GM19328 (cell line): Measurements from ENCODE around the gene NTHL1.

ENCODE experiments used
- ATAC-seq: cut with Tn5 transposase; IDR thresholded peaks from one replicate; pipeline ENCODE4 v1.9.1; 2021; ENCODE audit warnings: mild to moderate bottlenecking, moderate library complexity; ENCODE audit not compliant: unreplicated experiment

NTHL1 gene

GRCh38 chr16:2084895-2085625 is 37.4 kb upstream of the NTHL1 start:
- ATAC-seq, result no peak

DNA sequence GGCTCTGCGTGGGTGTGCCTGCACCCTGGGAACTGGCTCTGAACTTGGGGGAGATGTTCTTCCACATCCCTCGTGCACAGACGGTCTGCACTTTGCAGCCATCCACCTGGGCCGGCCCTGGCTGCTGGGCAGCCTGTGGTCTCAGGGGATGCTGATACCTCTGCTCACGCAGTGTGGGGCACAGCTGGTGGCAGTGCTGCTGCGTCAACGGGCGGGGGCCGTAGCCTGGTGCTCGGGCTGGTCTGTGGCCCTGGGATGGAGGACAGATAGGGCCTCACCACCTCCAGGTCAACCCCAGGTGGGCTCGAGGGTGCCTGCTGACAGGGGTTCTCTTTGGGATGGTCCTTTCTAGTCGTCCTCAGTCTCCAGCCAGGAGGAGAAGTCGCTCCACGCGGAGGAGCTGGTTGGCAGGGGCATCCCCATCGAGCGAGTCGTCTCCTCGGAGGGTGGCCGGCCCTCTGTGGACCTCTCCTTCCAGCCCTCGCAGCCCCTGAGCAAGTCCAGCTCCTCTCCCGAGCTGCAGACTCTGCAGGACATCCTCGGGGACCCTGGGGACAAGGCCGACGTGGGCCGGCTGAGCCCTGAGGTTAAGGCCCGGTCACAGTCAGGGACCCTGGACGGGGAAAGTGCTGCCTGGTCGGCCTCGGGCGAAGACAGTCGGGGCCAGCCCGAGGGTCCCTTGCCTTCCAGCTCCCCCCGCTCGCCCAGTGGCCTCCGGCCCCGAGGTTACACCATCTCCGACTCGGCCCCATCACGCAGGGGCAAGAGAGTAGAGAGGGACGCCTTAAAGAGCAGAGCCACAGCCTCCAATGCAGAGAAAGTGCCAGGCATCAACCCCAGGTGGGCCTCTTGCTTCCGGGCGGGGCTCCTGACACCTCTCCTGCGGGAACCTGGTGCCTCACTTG is 36.5 kb upstream of the NTHL1 start:
- ATAC-seq, result no peak

DNA sequence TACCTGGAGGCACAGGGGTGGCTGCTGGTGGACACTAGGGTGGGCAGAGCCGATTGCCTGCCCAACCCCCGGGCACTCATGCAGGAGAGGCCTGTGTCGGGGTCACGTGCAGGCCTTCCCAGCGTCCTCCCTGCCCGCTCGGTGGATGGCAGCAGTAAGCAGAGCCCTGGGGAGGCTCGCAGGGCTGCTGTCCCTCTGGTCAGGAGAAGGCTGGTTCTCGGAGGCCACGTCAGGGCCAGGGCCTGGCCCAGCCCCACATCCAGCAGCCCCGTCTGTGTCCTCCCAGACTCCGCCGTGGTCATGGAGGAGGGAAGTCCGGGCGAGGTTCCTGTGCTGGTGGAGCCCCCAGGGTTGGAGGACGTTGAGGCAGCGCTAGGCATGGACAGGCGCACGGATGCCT is 35.8 kb upstream of the NTHL1 start:
- no peak for ATAC-seq

DNA sequence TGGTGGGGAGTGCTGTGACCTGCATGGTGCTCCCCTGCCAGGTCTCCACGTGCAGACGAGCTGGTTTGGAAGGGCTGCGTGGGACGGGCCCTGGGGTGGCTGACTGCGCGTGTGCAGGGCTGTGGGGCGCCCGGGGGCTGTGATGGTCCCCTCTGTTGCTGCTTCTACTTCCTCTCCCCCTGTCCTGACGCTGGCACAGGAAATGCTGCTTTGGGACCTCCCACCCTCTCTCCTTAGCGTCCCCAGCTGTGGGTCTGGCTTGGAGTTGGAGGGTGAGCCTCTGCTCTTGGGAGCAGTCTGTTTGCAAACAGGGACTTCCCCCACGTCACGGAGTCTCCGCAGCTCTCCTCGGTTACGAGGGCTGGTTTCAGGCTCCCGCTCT is 35.3 kb upstream of the NTHL1 start:
- ATAC-seq, result no peak

DNA sequence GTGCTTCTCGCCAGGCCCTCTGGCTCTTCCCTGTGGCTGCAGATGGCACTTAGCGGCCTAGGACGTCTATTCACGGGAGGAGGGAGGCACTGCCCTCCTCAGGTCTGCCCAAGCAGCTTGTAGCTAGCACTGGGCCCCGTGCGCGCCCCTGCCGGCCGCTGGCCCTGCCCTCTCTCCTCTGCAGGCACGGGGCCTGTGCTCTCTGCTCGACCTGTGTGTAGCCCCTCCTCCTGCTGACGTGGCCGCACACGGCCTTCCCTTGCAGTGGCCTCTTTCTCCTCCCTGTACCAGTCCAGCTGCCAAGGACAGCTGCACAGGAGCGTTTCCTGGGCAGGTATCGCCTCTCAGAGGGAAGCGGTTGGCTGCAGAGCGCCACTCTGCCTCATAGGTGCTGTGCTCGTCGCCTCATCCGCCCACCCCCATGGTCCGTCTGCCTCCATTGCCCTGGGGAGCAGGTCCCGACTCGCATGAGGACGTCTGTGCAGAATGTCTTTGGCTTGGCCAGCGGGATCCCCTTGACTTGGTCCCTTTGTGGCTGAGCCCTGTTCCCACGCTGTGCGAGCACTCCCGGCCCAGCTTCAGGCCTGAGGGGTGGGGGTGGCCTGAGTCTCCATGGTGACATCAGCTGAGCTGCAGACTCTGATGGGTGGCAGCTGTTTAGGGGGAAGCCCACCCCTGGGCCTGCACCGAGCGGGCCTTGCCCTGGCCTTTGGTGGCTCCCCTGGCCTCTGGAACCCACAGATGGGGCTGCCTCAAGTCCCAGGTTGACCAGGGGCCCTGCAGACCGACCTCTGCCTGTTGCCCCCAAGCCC is 34.7 kb upstream of the NTHL1 start:
- no peak for ATAC-seq

- no peak for ATAC-seq
These were observed 33.8 kb upstream of the NTHL1 start for GRCh38 chr16:2081201-2082084.

DNA sequence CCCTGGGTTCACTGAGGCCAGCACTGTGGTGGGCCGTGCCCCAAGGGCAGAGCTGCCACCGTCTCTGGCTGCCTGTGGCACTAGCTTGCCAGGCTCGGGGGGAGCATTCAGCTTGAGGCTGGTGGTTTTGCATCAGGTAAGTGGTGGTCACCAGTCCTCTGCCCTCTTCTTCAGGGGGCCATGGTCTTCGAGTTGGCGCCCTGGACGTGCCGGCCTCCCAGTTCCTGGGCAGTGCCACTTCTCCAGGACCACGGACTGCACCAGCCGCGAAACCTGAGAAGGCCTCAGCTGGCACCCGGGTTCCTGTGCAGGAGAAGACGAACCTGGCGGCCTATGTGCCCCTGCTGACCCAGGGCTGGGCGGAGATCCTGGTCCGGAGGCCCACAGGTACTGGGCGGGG is 32.4 kb upstream of the NTHL1 start:
- ATAC-seq, result no peak

DNA sequence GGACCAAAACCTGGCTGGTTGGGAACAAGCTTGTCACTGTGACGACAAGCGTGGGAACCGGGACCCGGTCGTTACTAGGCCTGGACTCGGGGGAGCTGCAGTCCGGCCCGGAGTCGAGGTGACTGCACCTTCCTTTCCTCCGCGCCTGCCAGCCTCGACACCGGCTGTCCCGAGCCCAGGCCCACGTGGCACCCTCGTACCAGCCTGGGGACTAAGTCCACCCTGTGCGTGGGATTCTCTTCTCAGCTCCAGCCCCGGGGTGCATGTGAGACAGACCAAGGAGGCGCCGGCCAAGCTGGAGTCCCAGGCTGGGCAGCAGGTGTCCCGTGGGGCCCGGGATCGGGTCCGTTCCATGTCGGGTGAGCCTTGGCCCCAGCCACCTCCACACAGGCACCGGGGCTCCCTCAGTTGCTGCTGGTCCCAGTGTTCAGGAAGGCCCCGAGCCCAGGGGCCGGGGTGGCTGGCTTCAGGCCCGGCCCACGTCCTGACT is 31.7 kb upstream of the NTHL1 start:
- ATAC-seq, result no peak

GRCh38 chr16:2078691-2079090 is 31.1 kb upstream of the NTHL1 start:
- ATAC-seq, result no peak

- no peak for ATAC-seq
These were observed 30.5 kb upstream of the NTHL1 start for GRCh38 chr16:2078096-2078495.

GRCh38 chr16:2077696-2078095 is 30.1 kb upstream of the NTHL1 start:
- ATAC-seq, result no peak

- no peak for ATAC-seq
These were observed 29.4 kb upstream of the NTHL1 start for GRCh38 chr16:2077016-2077415.

DNA sequence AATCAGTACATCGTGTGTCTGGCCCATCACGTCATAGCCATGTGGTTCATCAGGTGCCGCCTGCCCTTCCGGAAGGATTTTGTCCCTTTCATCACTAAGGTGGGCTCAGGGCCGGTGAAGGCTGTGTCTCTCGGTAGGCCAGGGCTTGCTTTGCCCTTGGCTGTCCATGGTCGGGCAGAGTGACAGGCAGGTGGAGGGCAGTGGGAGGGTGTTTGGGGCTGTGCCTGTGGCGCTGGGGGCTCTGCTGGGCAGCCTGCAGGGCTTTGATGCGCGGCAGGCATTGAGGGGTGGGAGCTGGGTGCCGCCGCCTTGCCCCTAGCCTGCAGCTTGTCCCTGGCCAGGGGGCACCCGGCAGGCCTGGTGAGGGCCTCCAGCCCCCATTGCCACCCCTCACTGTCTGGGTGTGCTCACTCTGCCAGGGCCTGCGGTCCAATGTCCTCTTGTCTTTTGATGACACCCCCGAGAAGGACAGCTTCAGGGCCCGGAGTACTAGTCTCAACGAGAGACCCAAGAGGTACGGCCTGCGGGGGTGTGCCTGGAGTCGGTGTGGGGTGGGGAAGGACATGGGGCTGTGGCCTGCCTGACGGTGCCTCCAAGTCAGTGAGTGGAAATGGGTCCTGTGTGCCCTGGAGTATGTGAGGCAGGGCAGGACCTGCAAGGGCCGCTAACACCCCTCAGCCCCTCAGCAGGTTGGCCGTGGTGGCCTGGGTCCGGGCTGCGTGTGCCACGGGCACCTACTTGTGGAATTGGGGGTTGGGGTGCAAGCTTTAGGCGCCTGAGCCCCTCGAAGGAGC is 28.6 kb upstream of the NTHL1 start:
- ATAC-seq, result no peak

DNA sequence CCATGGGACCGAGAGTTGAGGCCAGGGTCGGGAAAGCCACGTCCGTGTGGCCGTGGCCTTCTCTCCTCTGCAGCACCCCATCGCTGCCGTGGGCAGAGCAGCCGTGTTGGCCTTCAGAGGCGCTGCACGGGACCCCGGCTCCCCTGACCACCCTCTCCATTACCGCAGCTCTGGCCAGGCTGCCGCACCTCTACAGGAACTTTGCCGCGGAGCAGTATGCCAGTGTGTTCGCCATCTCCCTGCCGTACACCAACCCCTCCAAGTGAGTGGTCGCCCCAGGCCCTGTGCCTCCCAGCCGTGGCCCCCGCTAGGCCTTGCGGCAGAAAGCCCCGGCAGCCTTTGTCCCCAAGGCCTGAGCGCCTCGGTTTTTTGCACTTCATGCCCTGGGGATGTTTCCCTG is 28.0 kb upstream of the NTHL1 start:
- ATAC-seq, result no peak

DNA sequence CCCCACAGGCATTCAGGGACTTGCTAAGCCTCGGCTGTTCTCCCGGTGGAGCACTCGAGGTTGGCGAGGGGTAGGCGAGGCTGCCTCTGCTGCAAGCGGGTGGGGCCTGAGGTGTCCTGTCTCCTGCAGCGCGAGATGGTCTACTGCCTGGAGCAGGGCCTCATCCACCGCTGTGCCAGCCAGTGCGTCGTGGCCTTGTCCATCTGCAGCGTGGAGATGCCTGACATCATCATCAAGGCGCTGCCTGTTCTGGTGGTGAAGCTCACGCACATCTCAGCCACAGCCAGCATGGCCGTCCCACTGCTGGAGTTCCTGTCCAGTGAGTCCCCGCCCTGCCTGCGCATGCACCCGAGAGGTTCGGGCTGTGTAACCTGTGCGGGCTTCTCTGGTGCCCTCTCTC is 26.4 kb upstream of the NTHL1 start:
- ATAC-seq, result no peak

GRCh38 chr16:2072926-2073325 is 25.3 kb upstream of the NTHL1 start:
- ATAC-seq, result no peak

- ATAC-seq, result no peak
These were observed 24.0 kb upstream of the NTHL1 start for GRCh38 chr16:2071454-2072202.

DNA sequence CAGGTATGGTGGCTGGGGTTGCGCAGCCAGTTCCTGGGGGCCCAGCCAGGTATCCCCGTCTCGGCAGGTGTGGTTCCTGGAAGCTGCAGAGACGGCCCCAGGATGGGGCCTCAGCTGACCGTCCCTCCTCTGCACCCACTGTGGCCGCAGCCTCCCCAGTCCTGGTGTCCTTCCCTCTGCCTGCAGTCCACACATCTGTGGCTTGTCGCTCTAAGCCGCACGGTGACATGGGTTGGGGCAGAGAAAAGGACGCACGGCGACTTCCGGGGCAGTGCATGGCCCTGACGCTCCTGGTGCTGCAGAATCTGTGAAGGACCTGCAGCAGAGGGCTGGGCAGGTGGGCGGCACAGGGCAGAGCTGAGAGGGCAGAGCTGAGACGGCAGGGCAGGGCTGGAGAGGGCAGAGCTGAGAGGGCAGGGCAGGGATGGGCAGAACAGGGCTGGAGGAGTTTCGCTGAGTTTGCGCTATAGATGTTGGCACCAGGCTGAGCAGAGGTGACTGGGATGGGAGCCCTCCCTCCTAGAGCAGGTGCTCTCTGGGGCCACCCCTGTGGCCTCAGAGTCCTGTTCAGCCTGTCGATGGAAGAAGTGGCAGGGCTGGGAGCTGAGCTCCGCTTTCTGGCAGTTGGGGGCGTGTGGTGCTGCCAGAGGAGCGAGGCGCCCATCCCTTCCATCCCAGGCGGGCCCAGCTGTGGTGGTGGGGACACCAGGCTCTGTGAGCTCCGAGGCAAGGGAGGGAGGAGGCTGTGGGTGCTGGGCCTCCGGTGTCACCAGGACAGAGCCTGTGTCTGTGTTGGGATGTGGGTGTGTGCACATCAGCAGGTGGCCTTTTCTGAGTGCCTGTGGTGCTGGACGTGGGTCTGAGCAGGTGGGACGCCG is 23.2 kb upstream of the NTHL1 start:
- ATAC-seq, result no peak
